AG10803 (cell line): ENCODE measurements around the gene SPTAN1.
"Not testable (repeated sequence)": the region's sequence is repeated elsewhere in the genome, so short reads cannot be mapped to it uniquely, and the experiment has no call there.

Source experiments
- DNase-seq: peaks from one replicate; pipeline ENCODE4 v3.0.0; 2010; ENCODE audit warnings: low read depth
- H3K4me3 ChIP-seq: 2 replicates; pipeline ENCODE4 v1.5.1; 2011; ENCODE audit warnings: mild to moderate bottlenecking, low read length, control low read depth
- TF ChIP-seq, protein P1 (sequence below): conservative IDR thresholded peaks from 2 replicates; pipeline ENCODE4 v1.5.1; 2011; ENCODE audit warnings: mild to moderate bottlenecking, low read length, control low read depth, inconsistent platforms

SPTAN1 gene

DNA sequence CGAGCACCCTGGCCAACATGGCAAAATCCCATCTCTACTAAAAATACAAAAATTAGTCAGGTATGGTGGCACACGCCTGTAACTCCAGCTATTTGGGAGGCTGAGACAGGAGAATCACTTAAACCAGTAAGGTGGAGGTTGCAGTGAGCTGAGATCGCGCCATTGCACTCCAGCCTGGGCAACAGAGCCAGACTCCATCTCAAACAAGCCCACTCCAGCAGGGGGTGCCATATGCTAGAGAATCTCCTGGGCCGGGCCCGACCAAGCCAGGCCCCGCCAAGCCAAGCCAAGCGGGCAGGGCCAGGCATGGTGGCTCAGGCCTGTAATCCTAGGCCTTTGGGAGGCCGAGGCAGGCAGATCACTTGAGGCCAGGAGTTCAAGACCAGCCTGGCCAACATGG is 95.8 kb downstream of the SPTAN1 start:
- DNase-seq: peak; percentile 40
- TF ChIP-seq, protein P1, sequence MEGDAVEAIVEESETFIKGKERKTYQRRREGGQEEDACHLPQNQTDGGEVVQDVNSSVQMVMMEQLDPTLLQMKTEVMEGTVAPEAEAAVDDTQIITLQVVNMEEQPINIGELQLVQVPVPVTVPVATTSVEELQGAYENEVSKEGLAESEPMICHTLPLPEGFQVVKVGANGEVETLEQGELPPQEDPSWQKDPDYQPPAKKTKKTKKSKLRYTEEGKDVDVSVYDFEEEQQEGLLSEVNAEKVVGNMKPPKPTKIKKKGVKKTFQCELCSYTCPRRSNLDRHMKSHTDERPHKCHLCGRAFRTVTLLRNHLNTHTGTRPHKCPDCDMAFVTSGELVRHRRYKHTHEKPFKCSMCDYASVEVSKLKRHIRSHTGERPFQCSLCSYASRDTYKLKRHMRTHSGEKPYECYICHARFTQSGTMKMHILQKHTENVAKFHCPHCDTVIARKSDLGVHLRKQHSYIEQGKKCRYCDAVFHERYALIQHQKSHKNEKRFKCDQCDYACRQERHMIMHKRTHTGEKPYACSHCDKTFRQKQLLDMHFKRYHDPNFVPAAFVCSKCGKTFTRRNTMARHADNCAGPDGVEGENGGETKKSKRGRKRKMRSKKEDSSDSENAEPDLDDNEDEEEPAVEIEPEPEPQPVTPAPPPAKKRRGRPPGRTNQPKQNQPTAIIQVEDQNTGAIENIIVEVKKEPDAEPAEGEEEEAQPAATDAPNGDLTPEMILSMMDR: peak; percentile 32
- H3K4me3 ChIP-seq: not testable (repeated sequence)

DNA sequence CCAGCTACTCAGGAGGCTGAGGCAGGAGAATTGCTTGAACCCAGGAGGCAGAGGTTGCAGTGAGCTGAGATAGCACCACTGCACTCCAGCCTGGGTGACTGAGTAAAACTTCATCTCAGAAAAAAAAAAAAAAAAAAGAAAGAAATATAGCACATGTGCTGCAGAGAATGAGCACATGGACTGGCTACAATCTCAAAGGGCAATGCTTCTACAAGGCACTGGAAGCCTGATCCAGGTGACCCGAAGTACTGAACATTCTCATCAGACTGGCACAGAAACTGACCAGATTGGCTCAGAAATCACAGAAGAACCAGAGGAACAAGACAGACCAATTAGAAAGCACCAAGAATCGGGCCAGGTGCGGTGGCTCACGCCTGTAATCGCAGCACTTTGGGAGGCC is 99.4 kb downstream of the SPTAN1 start:
- TF ChIP-seq, protein P1: no peak
- H3K4me3 ChIP-seq: no peak overlapping the region
- DNase-seq: no peak

DNA sequence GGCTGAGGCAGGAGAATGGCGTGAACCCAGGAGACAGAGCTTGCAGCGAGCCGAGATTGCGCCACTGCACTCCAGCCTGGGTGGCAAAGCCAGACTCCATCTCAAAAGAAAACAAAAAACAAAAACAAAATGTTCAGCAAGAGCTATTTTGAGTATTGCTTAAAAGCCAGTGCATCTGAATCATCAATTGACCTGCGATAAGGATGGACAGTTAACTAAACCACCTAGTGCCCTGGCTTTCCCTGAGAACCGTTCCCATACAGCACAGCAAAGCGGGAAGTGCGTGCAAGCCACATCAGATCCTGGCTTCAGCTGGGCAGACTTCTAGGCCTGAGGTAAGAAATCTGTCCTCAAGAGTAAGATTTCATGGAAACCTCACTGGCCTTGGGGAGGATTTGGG is 101.5 kb downstream of the SPTAN1 start:
- TF ChIP-seq, protein P1: no peak
- DNase-seq: no peak
- H3K4me3 ChIP-seq: no peak overlapping the region

DNA sequence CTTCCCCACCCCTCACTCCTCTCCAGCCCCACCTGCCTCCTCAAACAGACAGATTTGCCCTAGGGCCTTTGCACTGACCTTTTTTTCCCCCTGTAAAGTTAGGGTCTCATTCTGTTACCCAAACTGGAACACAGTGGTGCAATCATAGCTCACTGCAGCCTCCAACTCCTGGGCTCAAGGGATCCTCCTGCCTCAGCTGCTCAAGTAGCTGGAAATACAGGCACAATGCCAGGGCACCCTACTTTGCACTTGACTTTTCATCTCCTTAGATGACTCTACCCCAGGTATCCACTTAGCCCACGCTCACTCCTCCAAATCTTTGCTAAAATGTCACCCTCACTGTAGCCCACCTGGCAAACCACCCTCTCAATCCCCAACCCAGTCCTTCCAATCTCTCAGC is 102.1 kb downstream of the SPTAN1 start:
- no peak overlapping the region for H3K4me3 ChIP-seq
- DNase-seq: no peak
- TF ChIP-seq, protein P1: no peak

DNA sequence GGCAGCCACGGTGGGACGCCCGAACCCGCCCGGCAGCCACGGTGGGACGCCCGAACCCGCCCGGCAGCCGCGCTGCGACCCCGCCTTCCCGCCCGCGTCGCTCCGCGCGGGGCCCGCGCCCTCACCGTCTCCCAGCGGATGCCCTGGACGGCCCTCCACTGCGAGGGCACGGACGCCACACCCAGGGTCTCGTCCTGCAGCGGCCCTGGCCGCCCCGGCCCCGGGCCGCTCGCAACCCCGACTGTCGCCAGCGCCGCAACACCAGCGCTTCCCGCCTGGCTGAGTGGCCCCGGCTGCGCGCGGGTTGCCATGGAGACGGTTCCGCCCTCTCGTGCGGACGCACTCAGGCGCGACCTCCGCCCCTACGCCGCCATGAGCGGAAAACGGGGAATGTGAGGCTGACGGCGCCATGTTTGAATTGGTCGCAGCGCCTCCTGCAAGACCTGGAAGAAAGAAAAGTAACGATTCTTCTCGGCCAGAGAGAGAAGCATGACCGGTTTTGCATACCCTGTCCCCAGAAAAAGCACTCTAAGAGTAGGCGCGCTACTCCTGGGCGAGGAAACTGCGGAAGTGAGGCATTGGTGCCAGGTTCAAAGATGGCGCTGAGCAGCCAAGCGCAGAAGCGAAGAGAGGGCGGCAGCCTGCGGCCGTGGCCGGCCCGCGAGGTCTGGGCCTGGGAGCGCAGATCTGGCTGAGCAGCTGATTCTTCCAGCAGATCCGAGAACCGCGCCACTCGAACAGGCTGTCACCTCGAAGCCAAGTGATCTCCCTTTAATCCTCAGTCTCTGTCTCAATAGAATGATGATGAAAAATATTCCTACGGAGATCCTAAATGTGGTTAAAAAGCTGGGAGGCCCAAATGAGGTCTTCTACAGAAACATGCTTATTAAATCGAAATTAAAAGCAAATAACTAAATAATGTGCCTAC is 104.3 kb downstream of the SPTAN1 start, which contains the start of gene DYNC2I2:
TSS of gene DYNC2I2 (minus strand) at position 432 of the 928 bp plus-strand sequence. CDS start at position 311, 121 bp downstream.
- DNase-seq: peak; percentile 91
- TF ChIP-seq, protein P1: no peak
- peak within 1 kb of the TSS; percentile 69 for H3K4me3 ChIP-seq

DNA sequence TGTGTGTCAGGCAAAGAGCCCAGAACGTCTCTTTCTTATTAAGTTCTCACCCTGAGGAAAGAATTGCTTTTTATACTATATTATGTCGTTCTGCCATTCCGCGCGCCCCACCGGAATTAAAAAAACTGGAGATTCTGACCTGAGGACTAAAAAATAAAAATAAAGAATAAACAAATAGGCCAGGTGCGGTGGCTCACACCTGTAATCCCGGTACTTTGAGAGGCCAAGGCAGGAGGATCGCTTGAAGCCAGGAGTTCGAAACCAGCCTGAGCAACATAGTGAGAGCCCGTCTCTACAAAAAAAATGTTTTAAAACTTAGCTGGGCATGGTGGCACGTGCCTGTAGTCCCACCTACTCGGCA is 104.9 kb downstream of the SPTAN1 start:
- DNase-seq: no peak
- TF ChIP-seq, protein P1: no peak
- no peak overlapping the region for H3K4me3 ChIP-seq

DNA sequence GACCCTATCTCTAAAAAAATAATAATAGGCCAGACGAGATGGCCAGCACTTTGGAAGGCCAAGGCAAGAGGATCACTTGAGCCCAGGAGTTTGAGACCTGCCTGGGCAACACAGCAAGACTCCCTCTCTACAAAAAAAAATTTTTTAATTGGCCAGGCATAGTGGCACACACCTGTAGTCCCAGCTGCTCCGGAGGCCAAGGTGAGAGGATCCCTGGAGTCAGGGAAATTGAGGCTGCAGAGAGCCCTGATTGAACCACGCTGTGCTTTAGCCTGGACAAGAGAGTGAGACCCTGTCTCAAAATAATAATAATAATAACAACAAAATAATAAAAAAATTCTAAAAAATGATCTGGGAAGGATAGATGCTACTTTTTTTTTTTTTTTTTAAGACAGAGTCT is 105.4 kb downstream of the SPTAN1 start:
- DNase-seq: no peak
- no peak overlapping the region for H3K4me3 ChIP-seq
- TF ChIP-seq, protein P1: no peak

DNA sequence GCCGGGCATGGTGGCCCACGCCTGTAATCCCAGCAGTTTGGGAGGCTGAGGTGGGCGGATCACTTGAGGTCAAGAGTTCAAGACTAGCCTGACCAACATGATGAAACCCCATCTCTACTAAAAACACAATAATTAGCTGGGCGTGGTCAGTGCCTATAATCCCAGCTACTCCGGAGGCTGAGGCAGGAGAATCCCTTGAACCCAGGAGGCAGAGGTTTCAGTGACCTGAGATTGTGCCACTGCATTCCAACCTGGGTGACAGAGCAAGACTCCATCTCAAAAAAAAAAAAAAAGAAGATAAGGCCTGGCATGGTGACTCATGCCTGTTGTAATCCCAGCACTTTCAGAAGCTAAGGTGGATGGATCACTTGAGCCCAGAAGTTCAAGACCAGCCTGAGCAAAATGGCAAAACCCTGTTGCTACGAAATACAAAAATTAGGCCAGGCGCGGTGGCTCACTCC is 114.1 kb downstream of the SPTAN1 start:
- not testable (repeated sequence) for H3K4me3 ChIP-seq
- DNase-seq: peak; percentile 25
